GM18505 (cell line): ENCODE measurements around the gene CECR2.

ENCODE experiments used
- ATAC-seq: cut with Tn5 transposase; IDR thresholded peaks from one replicate; pipeline ENCODE4 v1.9.1; 2021; ENCODE audit not compliant: unreplicated experiment
- POLR2A ChIP-seq: IDR thresholded peaks from 4 replicates; pipeline ENCODE4 v1.6.1; 2011; ENCODE audit warnings: borderline replicate concordance; ENCODE audit not compliant: insufficient read depth, insufficient read length; ENCODE audit errors: extremely low read depth

Gene CECR2

GRCh38 chr22:17429516-17429915, 60.3 kb downstream of the CECR2 start:
- TF ChIP-seq POLR2A = no peak
- ATAC-seq = no peak

- no peak for ATAC-seq
Measured at GRCh38 chr22:17430412-17430811, 61.2 kb downstream of the CECR2 start.

GRCh38 chr22:17431179-17431578, 61.9 kb downstream of the CECR2 start:
- ATAC-seq = no peak
- TF ChIP-seq POLR2A = no peak

More at GRCh38 chr22:17430412-17430811, 61.2 kb downstream of the CECR2 start:
- TF ChIP-seq POLR2A = no peak

GRCh38 chr22:17434856-17435255, 65.6 kb downstream of the CECR2 start:
- no peak for ATAC-seq
- TF ChIP-seq POLR2A = no peak

GRCh38 chr22:17435375-17435774, 66.1 kb downstream of the CECR2 start:
- no peak for TF ChIP-seq POLR2A
- ATAC-seq = no peak

GRCh38 chr22:17436382-17436980, 67.2 kb downstream of the CECR2 start:
- peak; percentile 50 for ATAC-seq
- no peak for TF ChIP-seq POLR2A

- TF ChIP-seq POLR2A = no peak
- ATAC-seq = no peak
Measured at GRCh38 chr22:17436981-17437412, 67.7 kb downstream of the CECR2 start.

- no peak for ATAC-seq
- no peak for TF ChIP-seq POLR2A
Measured at GRCh38 chr22:17438026-17438425, 68.8 kb downstream of the CECR2 start.

GRCh38 chr22:17441326-17441725, 72.1 kb downstream of the CECR2 start:
- no peak for ATAC-seq
- no peak for TF ChIP-seq POLR2A

- no peak for TF ChIP-seq POLR2A
- no peak for ATAC-seq
Measured at GRCh38 chr22:17443405-17444203, 74.3 kb downstream of the CECR2 start.

- no peak for TF ChIP-seq POLR2A
- no peak for ATAC-seq
Measured at GRCh38 chr22:17444204-17444504, 74.9 kb downstream of the CECR2 start.

GRCh38 chr22:17446698-17447097, 77.4 kb downstream of the CECR2 start:
- no peak for TF ChIP-seq POLR2A
- no peak for ATAC-seq

GRCh38 chr22:17451316-17451715, 82.1 kb downstream of the CECR2 start:
- ATAC-seq = no peak
- no peak for TF ChIP-seq POLR2A

- no peak for TF ChIP-seq POLR2A
- ATAC-seq = no peak
Measured at GRCh38 chr22:17460895-17461294, 91.6 kb downstream of the CECR2 start.
